Panc1 (cell line): ENCODE results near the gene TRIO.
A peak's percentile ranks its signal among the peaks of the same experiment; 100 is the strongest.

Experiments used
- POLR2AphosphoS5 ChIP-seq: IDR thresholded peaks from 2 replicates; pipeline ENCODE4 v1.6.1; 2012; ENCODE audit warnings: mild to moderate bottlenecking, low read depth, low read length, moderate library complexity
- TF ChIP-seq, protein P1 (sequence below): fragments of 450-650 bp; IDR thresholded peaks from 2 replicates; pipeline ENCODE4 v1.5.1; 2017; ENCODE audit warnings: mild to moderate bottlenecking
- TF ChIP-seq, protein P2 (sequence below), 2 experiments: IDR thresholded peaks; 2 replicates each; pipeline ENCODE4 v1.6.1; 2011 to 2012; ENCODE audit warnings: low read depth in 2 of 2, control low read depth in 1 of 2, low read length in 1 of 2, mild to moderate bottlenecking in 1 of 2, moderate library complexity in 1 of 2; ENCODE audit not compliant: insufficient read depth in 1 of 2

DNA sequence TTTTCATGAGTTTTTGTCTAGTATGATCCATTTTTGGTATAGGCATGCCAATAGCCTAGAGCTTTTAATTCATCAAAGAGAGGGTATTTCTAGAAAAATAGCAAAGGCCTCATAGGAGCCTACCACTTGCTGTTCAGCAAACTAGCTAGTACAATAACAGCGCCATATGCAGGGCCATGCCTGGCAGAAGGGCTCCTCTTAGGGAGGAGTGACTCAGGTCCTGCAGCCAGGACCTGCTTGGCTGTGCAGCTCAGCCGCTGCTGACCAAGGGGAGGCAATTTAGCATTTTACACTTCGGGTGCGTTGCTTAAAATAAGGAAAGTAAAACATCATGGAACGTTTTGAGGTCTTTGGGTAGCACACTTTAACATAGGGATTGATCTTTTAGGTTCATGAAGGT lies 100.6 kb downstream of the TRIO start:
- TF ChIP-seq POLR2AphosphoS5, result peak; percentile 28; the same call in 1 of the 2 replicates
- TF ChIP-seq, protein P1, sequence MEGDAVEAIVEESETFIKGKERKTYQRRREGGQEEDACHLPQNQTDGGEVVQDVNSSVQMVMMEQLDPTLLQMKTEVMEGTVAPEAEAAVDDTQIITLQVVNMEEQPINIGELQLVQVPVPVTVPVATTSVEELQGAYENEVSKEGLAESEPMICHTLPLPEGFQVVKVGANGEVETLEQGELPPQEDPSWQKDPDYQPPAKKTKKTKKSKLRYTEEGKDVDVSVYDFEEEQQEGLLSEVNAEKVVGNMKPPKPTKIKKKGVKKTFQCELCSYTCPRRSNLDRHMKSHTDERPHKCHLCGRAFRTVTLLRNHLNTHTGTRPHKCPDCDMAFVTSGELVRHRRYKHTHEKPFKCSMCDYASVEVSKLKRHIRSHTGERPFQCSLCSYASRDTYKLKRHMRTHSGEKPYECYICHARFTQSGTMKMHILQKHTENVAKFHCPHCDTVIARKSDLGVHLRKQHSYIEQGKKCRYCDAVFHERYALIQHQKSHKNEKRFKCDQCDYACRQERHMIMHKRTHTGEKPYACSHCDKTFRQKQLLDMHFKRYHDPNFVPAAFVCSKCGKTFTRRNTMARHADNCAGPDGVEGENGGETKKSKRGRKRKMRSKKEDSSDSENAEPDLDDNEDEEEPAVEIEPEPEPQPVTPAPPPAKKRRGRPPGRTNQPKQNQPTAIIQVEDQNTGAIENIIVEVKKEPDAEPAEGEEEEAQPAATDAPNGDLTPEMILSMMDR, result no peak
- TF ChIP-seq, protein P2, sequence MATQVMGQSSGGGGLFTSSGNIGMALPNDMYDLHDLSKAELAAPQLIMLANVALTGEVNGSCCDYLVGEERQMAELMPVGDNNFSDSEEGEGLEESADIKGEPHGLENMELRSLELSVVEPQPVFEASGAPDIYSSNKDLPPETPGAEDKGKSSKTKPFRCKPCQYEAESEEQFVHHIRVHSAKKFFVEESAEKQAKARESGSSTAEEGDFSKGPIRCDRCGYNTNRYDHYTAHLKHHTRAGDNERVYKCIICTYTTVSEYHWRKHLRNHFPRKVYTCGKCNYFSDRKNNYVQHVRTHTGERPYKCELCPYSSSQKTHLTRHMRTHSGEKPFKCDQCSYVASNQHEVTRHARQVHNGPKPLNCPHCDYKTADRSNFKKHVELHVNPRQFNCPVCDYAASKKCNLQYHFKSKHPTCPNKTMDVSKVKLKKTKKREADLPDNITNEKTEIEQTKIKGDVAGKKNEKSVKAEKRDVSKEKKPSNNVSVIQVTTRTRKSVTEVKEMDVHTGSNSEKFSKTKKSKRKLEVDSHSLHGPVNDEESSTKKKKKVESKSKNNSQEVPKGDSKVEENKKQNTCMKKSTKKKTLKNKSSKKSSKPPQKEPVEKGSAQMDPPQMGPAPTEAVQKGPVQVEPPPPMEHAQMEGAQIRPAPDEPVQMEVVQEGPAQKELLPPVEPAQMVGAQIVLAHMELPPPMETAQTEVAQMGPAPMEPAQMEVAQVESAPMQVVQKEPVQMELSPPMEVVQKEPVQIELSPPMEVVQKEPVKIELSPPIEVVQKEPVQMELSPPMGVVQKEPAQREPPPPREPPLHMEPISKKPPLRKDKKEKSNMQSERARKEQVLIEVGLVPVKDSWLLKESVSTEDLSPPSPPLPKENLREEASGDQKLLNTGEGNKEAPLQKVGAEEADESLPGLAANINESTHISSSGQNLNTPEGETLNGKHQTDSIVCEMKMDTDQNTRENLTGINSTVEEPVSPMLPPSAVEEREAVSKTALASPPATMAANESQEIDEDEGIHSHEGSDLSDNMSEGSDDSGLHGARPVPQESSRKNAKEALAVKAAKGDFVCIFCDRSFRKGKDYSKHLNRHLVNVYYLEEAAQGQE (IDR thresholded peaks at IDR 0.05; ENCODE audit: insufficient read depth in 1 of 2, low read depth in 2 of 2, low read length in 1 of 2), result no peak
